NT2/D1 (cell line): ENCODE measurements around the gene PTRH2.
"Not testable (repeated sequence)": the region's sequence is repeated elsewhere in the genome, so short reads cannot be mapped to it uniquely, and the experiment has no call there.

Source experiments
- DNase-seq: peaks from one replicate; pipeline ENCODE4 v3.0.0-alpha.2; 2011; ENCODE audit warnings: low read depth, low spot score
- H3K27me3 ChIP-seq: 2 replicates; pipeline ENCODE4 v1.6.0; 2011; ENCODE audit warnings: mild to moderate bottlenecking; ENCODE audit not compliant: insufficient read length, insufficient read depth
- H3K36me3 ChIP-seq: 2 replicates; pipeline ENCODE4 v1.6.1; 2011; ENCODE audit warnings: mild to moderate bottlenecking, low read length, mixed read lengths; ENCODE audit not compliant: insufficient read depth, insufficient read length
- H3K4me1 ChIP-seq: 2 replicates; pipeline ENCODE4 v1.5.1; 2011; ENCODE audit not compliant: insufficient read depth, insufficient read length
- H3K4me3 ChIP-seq: 2 replicates; pipeline ENCODE4 v1.5.1; 2011; ENCODE audit warnings: low read depth; ENCODE audit not compliant: insufficient read length
- H3K9ac ChIP-seq: 2 replicates; pipeline ENCODE4 v1.6.0; 2011; ENCODE audit warnings: low read depth; ENCODE audit not compliant: insufficient read length
- H3K9me3 ChIP-seq: 2 replicates; pipeline ENCODE4 v1.5.1; 2011; ENCODE audit warnings: mild to moderate bottlenecking, low read length; ENCODE audit not compliant: insufficient read depth
- SUZ12 ChIP-seq: IDR thresholded peaks from 2 replicates; pipeline ENCODE4 v1.6.1; 2011; ENCODE audit not compliant: insufficient read length, insufficient read depth; ENCODE audit errors: extremely low read depth
- YY1 ChIP-seq: IDR thresholded peaks from 2 replicates; pipeline ENCODE4 v1.6.1; 2011; ENCODE audit not compliant: insufficient read length, insufficient read depth
- ZNF274 ChIP-seq: IDR thresholded peaks from 2 replicates; pipeline ENCODE4 v1.6.1; 2011; ENCODE audit warnings: mild to moderate bottlenecking, low read depth, low read length

PTRH2 gene

DNA sequence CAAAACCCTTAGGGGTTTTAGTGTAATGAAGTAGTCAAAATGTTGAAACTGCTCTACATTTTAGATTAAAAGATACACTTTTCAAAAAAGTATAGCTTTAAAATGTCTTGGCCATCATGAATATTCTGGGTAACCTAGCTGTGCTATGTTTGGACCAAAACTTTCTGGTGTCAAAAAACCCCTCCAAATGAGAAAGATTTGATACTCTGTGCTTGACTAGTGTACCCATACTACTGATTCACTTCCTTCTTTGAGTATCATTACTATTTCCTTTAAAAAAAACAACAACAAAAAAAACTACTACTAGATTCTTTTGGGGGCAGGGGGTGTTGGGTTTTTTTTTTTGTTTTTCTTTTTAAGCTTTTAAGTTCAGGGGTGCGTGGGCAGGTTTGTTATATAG is 37.3 kb downstream of the PTRH2 start:
- Histone ChIP-seq H3K4me3 (no peak overlapping the region), H3K36me3 (peaks cover 97% of the 10 kb centered on the region), H3K9ac (no peak overlapping the region), H3K9me3 (no peaks in the 10 kb centered on the region), H3K4me1 (no peaks in the 10 kb centered on the region), H3K27me3 (no peaks in the 10 kb centered on the region)
- TF ChIP-seq YY1: no peak
- no peak for TF ChIP-seq ZNF274
- TF ChIP-seq SUZ12: no peak
- DNase-seq: no peak

DNA sequence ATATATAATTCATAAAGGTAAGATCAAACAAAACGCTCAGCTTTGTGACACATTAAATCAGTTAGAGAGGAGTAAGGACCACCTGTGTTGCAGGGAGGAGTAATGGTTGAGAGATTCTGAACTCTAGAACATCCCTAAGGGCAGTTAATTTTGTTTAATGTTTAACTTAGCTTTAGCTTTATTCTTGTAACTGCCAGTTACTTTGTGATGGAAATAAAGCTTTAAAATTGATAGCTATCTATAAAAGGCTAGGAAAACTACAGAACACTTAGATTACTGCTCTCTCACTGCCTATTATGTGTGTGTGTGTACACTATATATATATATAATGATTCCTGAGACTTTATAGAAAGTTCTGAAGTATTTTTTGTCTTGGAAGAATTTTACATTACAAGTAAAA is 37.8 kb downstream of the PTRH2 start:
- H3K36me3 ChIP-seq: peaks cover 97% of the 10 kb centered on the region
- no peak for DNase-seq
- H3K4me3 ChIP-seq: no peak overlapping the region
- no peaks in the 10 kb centered on the region for H3K27me3 ChIP-seq
- no peak for TF ChIP-seq YY1
- TF ChIP-seq ZNF274: no peak
- no peak for TF ChIP-seq SUZ12
- H3K9ac ChIP-seq: no peak overlapping the region
- H3K9me3 ChIP-seq: no peaks in the 10 kb centered on the region
- no peaks in the 10 kb centered on the region for H3K4me1 ChIP-seq

DNA sequence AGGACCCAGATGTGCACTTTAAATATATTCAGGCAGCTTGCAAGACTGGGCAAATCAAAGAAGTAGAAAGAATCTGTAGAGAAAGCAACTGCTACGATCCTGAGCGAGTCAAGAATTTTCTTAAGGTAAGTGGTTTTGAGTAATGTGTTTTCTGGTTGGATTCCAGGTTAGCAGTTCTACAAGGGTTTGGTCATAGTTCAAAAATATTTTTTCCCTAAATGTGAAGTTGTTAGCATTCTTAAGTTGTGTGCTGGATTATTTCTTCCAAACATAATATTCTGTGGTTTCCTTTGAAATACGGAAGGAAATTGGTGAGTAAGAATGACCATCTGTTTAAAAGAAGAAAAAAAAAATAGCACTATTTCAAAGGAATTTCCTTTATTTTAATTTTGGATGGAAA is 38.4 kb downstream of the PTRH2 start:
- TF ChIP-seq YY1: no peak
- TF ChIP-seq SUZ12: no peak
- no peak for TF ChIP-seq ZNF274
- H3K9me3 ChIP-seq: no peaks in the 10 kb centered on the region
- no peaks in the 10 kb centered on the region for H3K27me3 ChIP-seq
- no peak overlapping the region for H3K9ac ChIP-seq
- H3K36me3 ChIP-seq: peaks cover 97% of the 10 kb centered on the region
- no peak overlapping the region for H3K4me3 ChIP-seq
- H3K4me1 ChIP-seq: no peaks in the 10 kb centered on the region
- DNase-seq: no peak

DNA sequence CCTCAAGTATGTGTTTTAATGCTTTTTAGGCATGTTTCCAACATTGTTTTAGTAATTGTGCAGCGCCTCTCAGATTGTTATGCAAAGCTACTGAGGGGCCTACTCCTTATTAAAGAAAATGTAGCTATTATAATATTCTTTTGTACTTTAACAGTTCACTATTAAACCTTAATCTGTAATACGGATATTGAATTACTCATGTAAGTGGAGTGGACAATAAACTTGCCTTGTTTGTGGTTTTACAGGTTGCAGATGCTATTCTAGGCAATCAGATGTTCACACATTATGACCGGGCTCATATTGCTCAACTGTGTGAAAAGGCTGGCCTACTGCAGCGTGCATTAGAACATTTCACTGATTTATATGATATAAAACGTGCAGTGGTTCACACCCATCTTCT is 41.0 kb downstream of the PTRH2 start:
- no peaks in the 10 kb centered on the region for H3K9me3 ChIP-seq
- no peaks in the 10 kb centered on the region for H3K4me1 ChIP-seq
- H3K4me3 ChIP-seq: no peak overlapping the region
- H3K27me3 ChIP-seq: no peaks in the 10 kb centered on the region
- H3K9ac ChIP-seq: no peak overlapping the region
- peaks cover 96% of the 10 kb centered on the region for H3K36me3 ChIP-seq
- no peak for TF ChIP-seq ZNF274
- TF ChIP-seq YY1: no peak
- no peak for TF ChIP-seq SUZ12
- DNase-seq: no peak

DNA sequence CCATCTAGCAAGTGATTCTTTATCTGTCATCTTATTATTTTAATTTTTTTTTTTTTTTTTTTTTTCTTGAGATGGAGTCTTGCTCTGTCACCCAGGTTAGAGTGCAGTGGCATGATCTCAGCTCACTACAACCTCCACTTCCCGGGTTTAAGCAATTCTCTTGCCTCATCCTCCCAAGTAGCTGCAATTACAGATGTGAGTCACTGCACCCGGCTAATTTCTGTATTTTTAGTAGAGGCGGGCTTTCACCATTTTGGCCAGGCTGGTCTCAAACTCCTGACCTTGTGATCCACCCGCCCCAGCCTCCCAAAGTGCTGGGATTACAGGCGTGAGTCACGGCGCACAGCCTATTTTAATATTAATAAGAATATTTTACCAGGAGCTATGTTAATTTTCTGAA is 50.6 kb downstream of the PTRH2 start:
- not testable (repeated sequence) for H3K9ac ChIP-seq, H3K9me3 ChIP-seq, H3K4me3 ChIP-seq, H3K27me3 ChIP-seq, DNase-seq, H3K4me1 ChIP-seq
- peaks cover 94% of the 10 kb centered on the region for H3K36me3 ChIP-seq

DNA sequence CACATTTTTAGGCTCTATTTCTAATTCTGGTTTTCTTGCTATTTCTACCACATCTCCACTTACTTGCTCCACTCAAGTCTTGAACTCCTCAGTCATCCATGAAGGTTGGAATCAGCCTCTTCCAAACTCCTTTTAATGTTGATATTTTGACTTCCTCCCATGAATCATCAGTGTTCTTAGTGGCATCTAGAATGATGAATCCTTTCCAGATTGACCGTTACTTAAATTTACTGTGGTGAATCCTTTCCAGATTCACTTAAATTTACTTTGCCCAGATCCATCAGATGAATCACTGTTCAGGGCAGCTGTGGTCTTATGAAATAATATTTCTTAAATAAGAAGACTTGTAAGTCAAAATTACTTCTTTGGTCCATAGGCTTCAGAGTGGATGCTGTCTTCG is 55.1 kb downstream of the PTRH2 start:
- TF ChIP-seq SUZ12 (no peak), ZNF274 (no peak), YY1 (no peak)
- peaks cover 93% of the 10 kb centered on the region for H3K36me3 ChIP-seq

DNA sequence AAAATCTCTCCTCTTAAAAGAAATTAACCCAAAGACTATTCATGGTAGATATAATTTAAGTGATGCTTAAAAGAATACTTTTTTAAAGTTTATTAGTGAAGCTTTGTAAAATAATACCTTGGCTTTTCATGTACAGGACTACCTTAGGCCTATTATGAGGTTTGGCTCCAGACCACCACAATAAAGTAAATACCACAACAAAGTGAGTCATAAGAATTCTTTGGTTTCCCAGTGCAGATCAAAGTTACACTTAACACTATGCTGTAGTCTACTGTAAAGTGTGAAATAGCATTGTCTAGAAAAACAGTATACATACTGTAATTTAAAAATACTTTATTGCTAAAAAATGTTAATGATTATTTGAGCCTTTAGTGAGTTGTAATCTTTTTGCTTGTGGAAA is 55.9 kb downstream of the PTRH2 start:
- H3K9ac ChIP-seq: no peak overlapping the region
- H3K4me3 ChIP-seq: no peak overlapping the region
- no peaks in the 10 kb centered on the region for H3K4me1 ChIP-seq
- peaks cover 12% of the 10 kb centered on the region for H3K9me3 ChIP-seq
- no peak for DNase-seq
- TF ChIP-seq SUZ12 (no peak), YY1 (no peak), ZNF274 (no peak)
- H3K27me3 ChIP-seq: no peaks in the 10 kb centered on the region
- H3K36me3 ChIP-seq: peaks cover 92% of the 10 kb centered on the region

More for the DNA sequence above, 55.1 kb downstream of the PTRH2 start:
- no peak for DNase-seq
- Histone ChIP-seq H3K27me3 (no peaks in the 10 kb centered on the region), H3K4me3 (no peak overlapping the region), H3K9me3 (peaks cover 12% of the 10 kb centered on the region), H3K4me1 (no peaks in the 10 kb centered on the region), H3K9ac (no peak overlapping the region)

DNA sequence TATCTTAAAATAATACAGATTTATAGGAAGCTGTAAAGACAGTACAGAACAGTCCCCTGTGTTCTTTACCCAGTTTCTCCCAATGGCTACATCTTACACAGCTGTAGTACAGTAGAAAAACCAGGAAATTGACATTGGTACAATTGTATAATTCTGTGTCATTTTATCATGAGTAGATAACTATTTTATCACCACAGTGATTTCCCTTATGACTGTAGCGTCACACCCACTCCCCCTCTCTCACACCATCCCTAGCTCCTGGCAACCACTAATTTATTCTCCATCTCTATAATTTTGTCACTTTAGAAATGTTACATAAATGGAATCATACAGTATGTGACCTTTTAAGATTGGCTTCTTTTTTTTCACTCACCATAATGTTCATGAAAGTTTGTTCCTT is 56.6 kb downstream of the PTRH2 start:
- TF ChIP-seq ZNF274 (no peak), YY1 (no peak)
- Histone ChIP-seq H3K27me3 (no peaks in the 10 kb centered on the region), H3K4me3 (no peak overlapping the region), H3K36me3 (peaks cover 92% of the 10 kb centered on the region), H3K4me1 (no peaks in the 10 kb centered on the region), H3K9ac (no peak overlapping the region), H3K9me3 (peaks cover 12% of the 10 kb centered on the region)
- no peak for DNase-seq
